ENCODE measurements around the gene LDB3.
A peak's percentile ranks its signal among the peaks of the same experiment; 100 is the strongest.

Gene LDB3

DNA sequence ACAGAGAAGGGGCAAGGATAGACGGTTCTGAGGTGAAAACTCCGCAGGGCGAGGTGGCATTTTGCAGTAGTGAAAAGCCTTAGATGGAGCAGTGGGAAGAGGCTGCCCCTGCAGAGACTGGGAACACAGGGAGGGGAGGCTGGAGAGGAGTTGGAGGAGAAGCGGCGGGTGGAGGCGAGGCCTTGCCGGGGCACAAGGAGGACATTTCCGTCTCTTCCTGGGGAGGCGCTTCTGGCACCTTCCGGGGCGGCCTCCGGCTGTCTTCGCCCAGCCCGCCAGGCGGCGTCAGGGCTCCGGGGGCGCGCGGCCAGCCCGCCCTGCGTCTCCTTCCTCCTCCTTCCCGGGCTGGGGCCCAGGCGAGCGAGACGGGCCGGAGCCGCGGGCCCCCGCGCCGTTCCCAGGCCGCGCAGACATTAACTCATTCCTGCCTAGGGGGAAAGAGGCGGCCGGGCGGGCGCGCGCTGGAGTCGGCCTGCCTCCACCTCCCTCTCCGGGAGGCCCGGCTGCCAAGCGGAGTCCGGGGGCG is 42.7 kb downstream of the LDB3 start:
- no peaks in the 10 kb centered on the region for H3F3A ChIP-seq (ENCODE audit: insufficient read depth, low read length)
- H3K4me1 ChIP-seq (ENCODE audit: insufficient read depth, low read length, severe bottlenecking) = peaks cover 19% of the 10 kb centered on the region
- peak overlapping the region; percentile 74 for H3K9ac ChIP-seq (ENCODE audit: low read length)
- H3K27ac ChIP-seq (ENCODE audit: low read depth, low read length, poor library complexity, severe bottlenecking) = peak overlapping the region; percentile 51
- peak overlapping the region; percentile 72 for H2AFZ ChIP-seq (ENCODE audit: low read length)
- no peaks in the 10 kb centered on the region for H3K79me2 ChIP-seq (ENCODE audit: insufficient read depth, low read length)
- no peak for TF ChIP-seq EZH2 (IDR thresholded peaks at IDR 0.05; ENCODE audit: borderline replicate concordance, low read length)
- TF ChIP-seq, protein P1, sequence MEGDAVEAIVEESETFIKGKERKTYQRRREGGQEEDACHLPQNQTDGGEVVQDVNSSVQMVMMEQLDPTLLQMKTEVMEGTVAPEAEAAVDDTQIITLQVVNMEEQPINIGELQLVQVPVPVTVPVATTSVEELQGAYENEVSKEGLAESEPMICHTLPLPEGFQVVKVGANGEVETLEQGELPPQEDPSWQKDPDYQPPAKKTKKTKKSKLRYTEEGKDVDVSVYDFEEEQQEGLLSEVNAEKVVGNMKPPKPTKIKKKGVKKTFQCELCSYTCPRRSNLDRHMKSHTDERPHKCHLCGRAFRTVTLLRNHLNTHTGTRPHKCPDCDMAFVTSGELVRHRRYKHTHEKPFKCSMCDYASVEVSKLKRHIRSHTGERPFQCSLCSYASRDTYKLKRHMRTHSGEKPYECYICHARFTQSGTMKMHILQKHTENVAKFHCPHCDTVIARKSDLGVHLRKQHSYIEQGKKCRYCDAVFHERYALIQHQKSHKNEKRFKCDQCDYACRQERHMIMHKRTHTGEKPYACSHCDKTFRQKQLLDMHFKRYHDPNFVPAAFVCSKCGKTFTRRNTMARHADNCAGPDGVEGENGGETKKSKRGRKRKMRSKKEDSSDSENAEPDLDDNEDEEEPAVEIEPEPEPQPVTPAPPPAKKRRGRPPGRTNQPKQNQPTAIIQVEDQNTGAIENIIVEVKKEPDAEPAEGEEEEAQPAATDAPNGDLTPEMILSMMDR (IDR thresholded peaks at IDR 0.05; ENCODE audit: low read length) = peak; percentile 68
- no peaks in the 10 kb centered on the region for H3K9me3 ChIP-seq (ENCODE audit: low read length)
- peak overlapping the region; percentile 65 for H3K4me3 ChIP-seq (ENCODE audit: low read depth, low read length, poor library complexity, severe bottlenecking)
- H3K36me3 ChIP-seq (ENCODE audit: insufficient read depth, low read length) = no peaks in the 10 kb centered on the region
- H3K9me2 ChIP-seq (ENCODE audit: low read depth, low read length) = no peaks in the 10 kb centered on the region
- peak overlapping the region; percentile 77 for H3K4me2 ChIP-seq (ENCODE audit: low read length)
- H4K20me1 ChIP-seq (ENCODE audit: insufficient read depth, low read length) = no peaks in the 10 kb centered on the region
- no peaks in the 10 kb centered on the region for H3K27me3 ChIP-seq (ENCODE audit: insufficient read depth, low read length)

DNA sequence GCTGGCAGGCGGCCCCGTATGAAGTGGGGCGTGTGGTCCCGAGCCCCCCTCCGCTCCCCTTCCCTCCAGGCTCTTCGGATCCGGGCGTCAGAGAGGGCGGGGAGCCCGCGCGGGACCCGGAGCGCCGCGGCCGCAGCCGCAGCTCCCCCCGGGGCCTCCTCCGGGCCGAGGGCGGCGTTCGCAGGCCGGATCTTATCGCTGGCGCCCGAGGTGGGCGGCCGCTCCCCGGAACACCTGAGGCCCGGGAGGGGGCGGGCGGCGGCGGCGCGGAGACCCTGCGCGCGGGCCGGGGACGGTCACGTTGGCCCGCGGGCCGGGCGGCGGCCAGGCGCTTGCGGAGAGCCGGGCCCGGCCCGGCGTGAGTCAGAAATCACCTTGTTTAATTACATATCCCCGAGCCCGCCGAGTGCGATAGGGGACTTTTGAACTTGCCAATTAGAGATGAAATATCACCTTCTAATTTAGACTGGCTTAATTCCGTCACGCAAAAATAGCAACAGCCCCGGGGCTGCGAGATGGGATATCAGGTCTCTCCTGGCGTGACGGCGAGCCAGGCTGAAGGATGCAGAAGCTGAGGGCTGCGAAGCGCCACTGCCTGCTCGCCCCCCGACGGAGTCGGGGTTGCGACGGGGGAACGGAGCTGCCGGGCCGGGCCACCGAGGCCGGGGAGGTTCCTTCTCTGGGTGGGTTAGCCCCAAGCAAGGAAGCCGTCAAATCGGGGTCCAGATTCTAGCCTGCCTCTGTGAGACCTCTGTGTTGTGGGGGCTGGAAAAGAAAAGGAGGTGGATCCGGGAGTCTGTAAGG is 43.4 kb downstream of the LDB3 start:
- H3K36me3 ChIP-seq (ENCODE audit: insufficient read depth, low read length) = no peaks in the 10 kb centered on the region
- no peaks in the 10 kb centered on the region for H3K9me3 ChIP-seq (ENCODE audit: low read length)
- no peak for TF ChIP-seq EZH2 (IDR thresholded peaks at IDR 0.05; ENCODE audit: borderline replicate concordance, low read length)
- TF ChIP-seq, protein P1 (IDR thresholded peaks at IDR 0.05; ENCODE audit: low read length) = no peak
- peaks cover 19% of the 10 kb centered on the region for H3K4me1 ChIP-seq (ENCODE audit: insufficient read depth, low read length, severe bottlenecking)
- 0 out of 2 replicates have a peak overlapping the region, but pooled peaks have one; percentile 38 for H2AFZ ChIP-seq (ENCODE audit: low read length)
- H3K4me2 ChIP-seq (ENCODE audit: low read length) = peak overlapping the region; percentile 77
- H3K9me2 ChIP-seq (ENCODE audit: low read depth, low read length) = no peaks in the 10 kb centered on the region
- peak overlapping the region; percentile 65 for H3K4me3 ChIP-seq (ENCODE audit: low read depth, low read length, poor library complexity, severe bottlenecking)
- no peaks in the 10 kb centered on the region for H3K27me3 ChIP-seq (ENCODE audit: insufficient read depth, low read length)
- H3K27ac ChIP-seq (ENCODE audit: low read depth, low read length, poor library complexity, severe bottlenecking) = peak overlapping the region; percentile 88
- no peaks in the 10 kb centered on the region for H3F3A ChIP-seq (ENCODE audit: insufficient read depth, low read length)
- no peaks in the 10 kb centered on the region for H3K79me2 ChIP-seq (ENCODE audit: insufficient read depth, low read length)
- peak overlapping the region; percentile 74 for H3K9ac ChIP-seq (ENCODE audit: low read length)
- H4K20me1 ChIP-seq (ENCODE audit: insufficient read depth, low read length) = no peaks in the 10 kb centered on the region

DNA sequence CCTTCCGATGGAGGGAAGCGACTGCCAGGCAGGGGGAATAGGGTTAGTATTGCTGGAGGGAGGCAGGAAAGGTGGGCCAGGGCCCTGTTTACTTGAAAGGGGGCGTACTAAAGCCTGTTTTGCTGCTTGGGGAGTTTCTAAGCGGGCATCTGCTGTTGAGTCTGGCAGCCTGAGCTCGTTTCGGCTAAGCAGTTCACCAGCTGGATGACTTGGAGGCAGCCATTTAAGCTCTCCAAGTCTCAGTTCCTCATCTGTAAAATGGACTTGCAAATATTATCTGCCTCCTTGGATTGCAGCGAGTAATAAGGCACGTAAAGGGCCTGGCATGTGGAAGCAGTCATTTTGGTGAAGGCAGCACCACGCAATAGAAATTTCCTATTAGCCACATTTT is 44.0 kb downstream of the LDB3 start:
- H3K4me1 ChIP-seq (ENCODE audit: insufficient read depth, low read length, severe bottlenecking) = peaks cover 19% of the 10 kb centered on the region
- no peaks in the 10 kb centered on the region for H3K9me2 ChIP-seq (ENCODE audit: low read depth, low read length)
- H2AFZ ChIP-seq (ENCODE audit: low read length) = 0 out of 2 replicates have a peak overlapping the region, but pooled peaks have one; percentile 38
- no peaks in the 10 kb centered on the region for H3F3A ChIP-seq (ENCODE audit: insufficient read depth, low read length)
- H3K27me3 ChIP-seq (ENCODE audit: insufficient read depth, low read length) = no peaks in the 10 kb centered on the region
- peak overlapping the region; percentile 74 for H3K9ac ChIP-seq (ENCODE audit: low read length)
- H3K4me3 ChIP-seq (ENCODE audit: low read depth, low read length, poor library complexity, severe bottlenecking) = peak overlapping the region; percentile 65
- TF ChIP-seq, protein P1 (IDR thresholded peaks at IDR 0.05; ENCODE audit: low read length) = no peak
- no peak for TF ChIP-seq EZH2 (IDR thresholded peaks at IDR 0.05; ENCODE audit: borderline replicate concordance, low read length)
- H3K79me2 ChIP-seq (ENCODE audit: insufficient read depth, low read length) = no peaks in the 10 kb centered on the region
- peak overlapping the region; percentile 77 for H3K4me2 ChIP-seq (ENCODE audit: low read length)
- no peaks in the 10 kb centered on the region for H4K20me1 ChIP-seq (ENCODE audit: insufficient read depth, low read length)
- no peaks in the 10 kb centered on the region for H3K36me3 ChIP-seq (ENCODE audit: insufficient read depth, low read length)
- peak overlapping the region; percentile 88 for H3K27ac ChIP-seq (ENCODE audit: low read depth, low read length, poor library complexity, severe bottlenecking)
- no peaks in the 10 kb centered on the region for H3K9me3 ChIP-seq (ENCODE audit: low read length)

All from OCI-LY1 (cell line).